Cardiac muscle cell (in vitro differentiated cells and primary cell): ENCODE measurements around the gene JARID2. TPM values are rescaled to one million over a fixed set of nuclear protein-coding genes. Genes with fewer than 3 reads are reported as not detected.

ENCODE experiments used
- DNase-seq, 2 donors: peaks; one replicate each; pipeline versions ENCODE4 v3.0.0 to v3.0.0-alpha.2; 2010 to 2017; ENCODE audit warnings: low read depth in 1 of 2, low spot score in 1 of 2
- H3K27ac ChIP-seq: fragments of 200-600 bp; sonication (generic); 2 replicates; pipeline ENCODE4 v1.5.1; 2016
- H3K27me3 ChIP-seq: fragments of 200-600 bp; sonication (generic); 2 replicates; pipeline ENCODE4 v1.6.0; 2016; ENCODE audit warnings: control low read depth
- H3K36me3 ChIP-seq: fragments of 200-600 bp; sonication (generic); 2 replicates; pipeline ENCODE4 v1.5.1; 2016; ENCODE audit warnings: control low read depth
- H3K4me1 ChIP-seq: fragments of 200-600 bp; sonication (generic); 2 replicates; pipeline ENCODE4 v1.8.1; 2017; ENCODE audit warnings: low read depth, mild to moderate bottlenecking, mixed run types
- H3K4me3 ChIP-seq: fragments of 200-600 bp; sonication (generic); 2 replicates; pipeline ENCODE4 v1.5.1; 2016; ENCODE audit warnings: mild to moderate bottlenecking
- H3K9me3 ChIP-seq: fragments of 200-600 bp; sonication (generic); 2 replicates; pipeline ENCODE4 v1.5.1; 2017; ENCODE audit warnings: low read depth, mild to moderate bottlenecking, control low read depth
- polyA plus RNA-seq: library from polyadenylated mRNA; unstranded; fragments of >200 nt; fragmentation: Nextera tagmentation; extraction: Ambion mirVana; gene quantifications from 2 replicates; pipeline ENCODE4 v1.2.1, GENCODE V29; 2016
- total RNA-seq: library from RNA; depleted of rRNA; stranded (reverse); fragments of >200 nt; gene quantifications from 2 replicates; pipeline ENCODE4 v1.2.3, GENCODE V29; 2016
- TF ChIP-seq, protein P1 (sequence below): IDR thresholded peaks from 2 replicates; pipeline ENCODE4 v1.5.1; 2012; ENCODE audit warnings: low read depth, mild to moderate bottlenecking, low read length

JARID2 gene
- total and polyA plus RNA-seq, 2 experiments from 2014 or later = 9.7 to 26.4 TPM

- TF ChIP-seq, protein P1, sequence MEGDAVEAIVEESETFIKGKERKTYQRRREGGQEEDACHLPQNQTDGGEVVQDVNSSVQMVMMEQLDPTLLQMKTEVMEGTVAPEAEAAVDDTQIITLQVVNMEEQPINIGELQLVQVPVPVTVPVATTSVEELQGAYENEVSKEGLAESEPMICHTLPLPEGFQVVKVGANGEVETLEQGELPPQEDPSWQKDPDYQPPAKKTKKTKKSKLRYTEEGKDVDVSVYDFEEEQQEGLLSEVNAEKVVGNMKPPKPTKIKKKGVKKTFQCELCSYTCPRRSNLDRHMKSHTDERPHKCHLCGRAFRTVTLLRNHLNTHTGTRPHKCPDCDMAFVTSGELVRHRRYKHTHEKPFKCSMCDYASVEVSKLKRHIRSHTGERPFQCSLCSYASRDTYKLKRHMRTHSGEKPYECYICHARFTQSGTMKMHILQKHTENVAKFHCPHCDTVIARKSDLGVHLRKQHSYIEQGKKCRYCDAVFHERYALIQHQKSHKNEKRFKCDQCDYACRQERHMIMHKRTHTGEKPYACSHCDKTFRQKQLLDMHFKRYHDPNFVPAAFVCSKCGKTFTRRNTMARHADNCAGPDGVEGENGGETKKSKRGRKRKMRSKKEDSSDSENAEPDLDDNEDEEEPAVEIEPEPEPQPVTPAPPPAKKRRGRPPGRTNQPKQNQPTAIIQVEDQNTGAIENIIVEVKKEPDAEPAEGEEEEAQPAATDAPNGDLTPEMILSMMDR = no peak
- no peak for DNase-seq
- no peak overlapping the region for H3K4me3 ChIP-seq
- H3K4me1 ChIP-seq = no peaks in the 10 kb centered on the region
- H3K9me3 ChIP-seq = no peaks in the 10 kb centered on the region
- no peaks in the 10 kb centered on the region for H3K27me3 ChIP-seq
- peaks cover 18% of the 10 kb centered on the region for H3K36me3 ChIP-seq
- H3K27ac ChIP-seq = no peak overlapping the region
These were observed 275.7 kb downstream of the JARID2 start for GRCh38 chr6:15521582-15521981.

GRCh38 chr6:15522026-15522425 is 276.2 kb downstream of the JARID2 start:
- DNase-seq = no peak
- no peaks in the 10 kb centered on the region for H3K27me3 ChIP-seq
- no peak overlapping the region for H3K27ac ChIP-seq
- H3K36me3 ChIP-seq = peaks cover 18% of the 10 kb centered on the region
- no peaks in the 10 kb centered on the region for H3K4me1 ChIP-seq
- TF ChIP-seq, protein P1 = no peak
- no peak overlapping the region for H3K4me3 ChIP-seq
- no peaks in the 10 kb centered on the region for H3K9me3 ChIP-seq

GRCh38 chr6:15522427-15522826 is 276.6 kb downstream of the JARID2 start:
- Histone ChIP-seq H3K4me3 (no peak overlapping the region), H3K27ac (no peak overlapping the region), H3K9me3 (no peaks in the 10 kb centered on the region), H3K4me1 (no peaks in the 10 kb centered on the region), H3K27me3 (no peaks in the 10 kb centered on the region), H3K36me3 (peaks cover 18% of the 10 kb centered on the region)
- no peak for DNase-seq
- TF ChIP-seq, protein P1 = no peak

DNA sequence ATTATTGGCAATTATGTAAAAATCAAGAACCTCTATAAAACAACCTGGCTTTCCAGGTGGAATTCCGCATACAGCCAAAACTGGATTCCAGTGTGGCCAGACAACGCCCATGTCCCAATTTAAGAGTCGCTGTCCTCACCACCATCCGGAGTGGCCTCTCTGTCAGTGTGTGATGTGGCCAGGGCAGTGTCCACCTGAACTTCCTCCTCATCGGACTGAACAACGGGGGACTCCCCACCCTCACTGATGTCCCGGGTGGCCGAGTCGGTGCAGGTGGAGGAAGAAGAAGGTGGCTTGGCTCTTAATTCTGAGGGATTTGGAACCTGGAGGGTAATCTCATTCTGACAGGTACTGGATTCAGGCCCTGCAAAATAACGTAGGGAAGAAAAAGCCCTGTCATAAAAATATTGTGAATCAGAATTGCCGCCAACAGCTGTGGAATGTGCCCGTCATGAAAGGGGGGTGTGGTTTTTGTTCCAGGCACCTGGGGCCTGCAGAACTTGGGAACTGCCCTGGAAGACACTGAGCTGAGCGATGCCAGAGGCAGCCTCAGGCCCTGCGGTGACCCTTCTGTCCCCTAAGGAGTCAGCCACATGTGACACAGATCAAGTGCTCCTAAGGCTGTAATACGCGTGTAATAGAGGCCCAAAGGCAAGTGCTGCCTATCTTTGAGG is 277.1 kb downstream of the JARID2 start:
- H3K4me3 ChIP-seq = no peak overlapping the region
- TF ChIP-seq, protein P1 = no peak
- H3K27ac ChIP-seq = no peak overlapping the region
- no peaks in the 10 kb centered on the region for H3K27me3 ChIP-seq
- H3K4me1 ChIP-seq = no peaks in the 10 kb centered on the region
- no peak for DNase-seq
- peaks cover 15% of the 10 kb centered on the region for H3K36me3 ChIP-seq
- H3K9me3 ChIP-seq = no peaks in the 10 kb centered on the region

- Histone ChIP-seq H3K4me3 (no peak overlapping the region), H3K36me3 (peaks cover 13% of the 10 kb centered on the region), H3K27me3 (no peaks in the 10 kb centered on the region), H3K9me3 (no peaks in the 10 kb centered on the region), H3K4me1 (no peaks in the 10 kb centered on the region), H3K27ac (peak overlapping the region; percentile 37)
- no peak for DNase-seq
- TF ChIP-seq, protein P1 = no peak
These were observed 278.1 kb downstream of the JARID2 start for GRCh38 chr6:15523679-15524630.
